Measurements from ENCODE around the gene KLRG1.
A peak's percentile ranks its signal among the peaks of the same experiment; 100 is the strongest.

GRCh38 chr12:9039397-9039977, 50.1 kb downstream of the KLRG1 start:
- TF ChIP-seq, protein P1, sequence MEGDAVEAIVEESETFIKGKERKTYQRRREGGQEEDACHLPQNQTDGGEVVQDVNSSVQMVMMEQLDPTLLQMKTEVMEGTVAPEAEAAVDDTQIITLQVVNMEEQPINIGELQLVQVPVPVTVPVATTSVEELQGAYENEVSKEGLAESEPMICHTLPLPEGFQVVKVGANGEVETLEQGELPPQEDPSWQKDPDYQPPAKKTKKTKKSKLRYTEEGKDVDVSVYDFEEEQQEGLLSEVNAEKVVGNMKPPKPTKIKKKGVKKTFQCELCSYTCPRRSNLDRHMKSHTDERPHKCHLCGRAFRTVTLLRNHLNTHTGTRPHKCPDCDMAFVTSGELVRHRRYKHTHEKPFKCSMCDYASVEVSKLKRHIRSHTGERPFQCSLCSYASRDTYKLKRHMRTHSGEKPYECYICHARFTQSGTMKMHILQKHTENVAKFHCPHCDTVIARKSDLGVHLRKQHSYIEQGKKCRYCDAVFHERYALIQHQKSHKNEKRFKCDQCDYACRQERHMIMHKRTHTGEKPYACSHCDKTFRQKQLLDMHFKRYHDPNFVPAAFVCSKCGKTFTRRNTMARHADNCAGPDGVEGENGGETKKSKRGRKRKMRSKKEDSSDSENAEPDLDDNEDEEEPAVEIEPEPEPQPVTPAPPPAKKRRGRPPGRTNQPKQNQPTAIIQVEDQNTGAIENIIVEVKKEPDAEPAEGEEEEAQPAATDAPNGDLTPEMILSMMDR (IDR thresholded peaks at IDR 0.05; ENCODE audit: low read depth, low read length, missing input control): peak; percentile 77
- TF ChIP-seq RXRA (IDR thresholded peaks at IDR 0.05) (no peak), FOXA1 (IDR thresholded peaks at IDR 0.05) (no peak), SP1 (IDR thresholded peaks at IDR 0.05) (peak; percentile 5), RAD21 (IDR thresholded peaks at IDR 0.05) (peak; percentile 89 to 92), JUND (IDR thresholded peaks at IDR 0.05) (no peak), FOXA2 (IDR thresholded peaks at IDR 0.05) (no peak), YY1 (IDR thresholded peaks at IDR 0.05) (no peak)
- TF ChIP-seq, protein P2, sequence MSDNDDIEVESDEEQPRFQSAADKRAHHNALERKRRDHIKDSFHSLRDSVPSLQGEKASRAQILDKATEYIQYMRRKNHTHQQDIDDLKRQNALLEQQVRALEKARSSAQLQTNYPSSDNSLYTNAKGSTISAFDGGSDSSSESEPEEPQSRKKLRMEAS (IDR thresholded peaks at IDR 0.05): no peak
- TF ChIP-seq, protein P3, sequence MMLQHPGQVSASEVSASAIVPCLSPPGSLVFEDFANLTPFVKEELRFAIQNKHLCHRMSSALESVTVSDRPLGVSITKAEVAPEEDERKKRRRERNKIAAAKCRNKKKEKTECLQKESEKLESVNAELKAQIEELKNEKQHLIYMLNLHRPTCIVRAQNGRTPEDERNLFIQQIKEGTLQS (IDR thresholded peaks at IDR 0.05): no peak

Measured in liver (tissue), 3 donors.